A673 (cell line): ENCODE measurements around the gene CHFR. TPM values are rescaled to one million over a fixed set of nuclear protein-coding genes. Genes with fewer than 3 reads are reported as not detected.
"Not testable (repeated sequence)": the region's sequence is repeated elsewhere in the genome, so short reads cannot be mapped to it uniquely, and the experiment has no call there.

Experiments
- BruUV-seq: library from RNA; stranded (reverse); fragments of 400-500 nt; replicated peaks from 2 replicates; lab custom pipeline; 2021; lab: Mats Ljungman, UMichigan
- CTCF ChIA-PET: fragments of 300-600 bp; sonication (Branson Sonifier 250); formaldehyde crosslinking; loops from one replicate; lab custom pipeline; 2022; ENCODE audit warnings: antibody characterized with exemption; lab: Charles Lee
- POLR2A ChIA-PET: fragments of 300-600 bp; sonication (Branson Sonifier 250); formaldehyde crosslinking; loops from one replicate; lab custom pipeline; 2022; ENCODE audit warnings: antibody characterized with exemption; ENCODE audit not compliant: low non-redundant PET; lab: Charles Lee
- DNase-seq: peaks from one replicate; pipeline ENCODE4 v3.0.0-alpha.2; 2015; ENCODE audit warnings: low spot score
- H3K27ac ChIP-seq: fragments of 200-600 bp; sonication (generic); 2 replicates; pipeline ENCODE4 v1.5.1; 2016; ENCODE audit warnings: mixed run types, low read depth, mild to moderate bottlenecking, mixed read lengths, antibody characterized with exemption, low read length; ENCODE audit not compliant: poor library complexity, severe bottlenecking
- H3K27me3 ChIP-seq: fragments of 200-600 bp; sonication (generic); replicated peaks from 2 replicates; pipeline ENCODE4 v1.6.1; 2017; ENCODE audit warnings: mixed run types, low read depth, mild to moderate bottlenecking, mixed read lengths, antibody characterized with exemption, low read length; ENCODE audit not compliant: insufficient read depth, poor library complexity
- H3K36me3 ChIP-seq: fragments of 200-600 bp; sonication (generic); 2 replicates; pipeline ENCODE4 v1.6.1; 2016; ENCODE audit warnings: mixed run types, mild to moderate bottlenecking, mixed read lengths, antibody characterized with exemption, low read length; ENCODE audit not compliant: insufficient read depth, poor library complexity, severe bottlenecking
- H3K4me1 ChIP-seq: fragments of 200-600 bp; sonication (generic); 2 replicates; pipeline ENCODE4 v1.6.1; 2017; ENCODE audit warnings: mixed run types, mild to moderate bottlenecking, mixed read lengths, antibody characterized with exemption, low read length; ENCODE audit not compliant: insufficient read depth, poor library complexity, severe bottlenecking
- H3K4me3 ChIP-seq: fragments of 200-600 bp; sonication (generic); 2 replicates; pipeline ENCODE4 v1.5.1; 2016; ENCODE audit warnings: low read depth, mixed run types, mild to moderate bottlenecking, mixed read lengths, low read length; ENCODE audit not compliant: poor library complexity, severe bottlenecking
- H3K9me3 ChIP-seq: fragments of 200-600 bp; sonication (generic); 2 replicates; pipeline ENCODE4 v1.6.1; 2016; ENCODE audit warnings: mixed run types, low read depth, mild to moderate bottlenecking, mixed read lengths, antibody characterized with exemption, low read length; ENCODE audit not compliant: poor library complexity, severe bottlenecking
- CTCF ChIP-seq: fragments of 300-800, 200-600 bp; sonication (generic); conservative IDR thresholded peaks from 2 replicates; pipeline ENCODE4 v1.5.1; 2017; ENCODE audit warnings: low read depth, mild to moderate bottlenecking, antibody characterized with exemption, low read length, moderate library complexity, mixed read lengths
- EZH2 ChIP-seq: fragments of 200-600 bp; sonication (generic); IDR thresholded peaks from 2 replicates; pipeline ENCODE4 v1.6.1; 2017; ENCODE audit warnings: borderline replicate concordance, low read depth, mild to moderate bottlenecking, mixed read lengths, antibody characterized with exemption, low read length; ENCODE audit not compliant: poor library complexity, severe bottlenecking
- intact Hi-C: fragments of 100-400 bp; cut with micrococcal nuclease; formaldehyde crosslinking; loops from one replicate; pipeline ENCODE4 v1.10.0; 2022; ENCODE audit not compliant: unreplicated experiment
- total RNA-seq: library from RNA; stranded (reverse); gene quantifications from 2 replicates; pipeline ENCODE4 v1.2.3, GENCODE V29; 2021

Gene CHFR
- total RNA-seq, 1 experiment from 2014 or later, result 44.9 TPM

- BruUV-seq, result no TSS peak
- no peaks in the 10 kb centered on the region for H3K9me3 ChIP-seq
- no peaks in the 10 kb centered on the region for H3K4me1 ChIP-seq
- H3K36me3 ChIP-seq, result no peaks in the 10 kb centered on the region
- intact Hi-C loops, result no loop called here
- H3K27ac ChIP-seq, result no peak overlapping the region
- no peak for TF ChIP-seq CTCF
- no peak for TF ChIP-seq EZH2
- ChIA-PET POLR2A (no interaction called here), CTCF (no interaction called here)
- no peak overlapping the region for H3K4me3 ChIP-seq
- H3K27me3 ChIP-seq, result no peaks in the 10 kb centered on the region
- DNase-seq, result no peak
Measured at GRCh38 chr12:132836795-132837331, 50.5 kb downstream of the CHFR start.

GRCh38 chr12:132836230-132836629 is 51.2 kb downstream of the CHFR start:
- H3K27me3 ChIP-seq, intact Hi-C loops, H3K4me3 ChIP-seq, H3K36me3 ChIP-seq, CTCF ChIA-PET, BruUV-seq, DNase-seq, POLR2A ChIA-PET, H3K4me1 ChIP-seq, H3K27ac ChIP-seq, H3K9me3 ChIP-seq: not testable (repeated sequence)

- intact Hi-C loops, result no loop called here
- POLR2A ChIA-PET, result no interaction called here
- no TSS peak for BruUV-seq
- Histone ChIP-seq H3K36me3 (no peaks in the 10 kb centered on the region), H3K4me3 (no peak overlapping the region), H3K4me1 (no peaks in the 10 kb centered on the region), H3K9me3 (no peaks in the 10 kb centered on the region), H3K27ac (no peak overlapping the region), H3K27me3 (no peaks in the 10 kb centered on the region)
- no peak for DNase-seq
- CTCF ChIA-PET, result no interaction called here
- no peak for TF ChIP-seq CTCF
- no peak for TF ChIP-seq EZH2
Measured at GRCh38 chr12:132835076-132836025, 52.1 kb downstream of the CHFR start.
